Upper lobe of right lung (tissue), 1 donor: ENCODE data around the gene SOAT2. TPM values are rescaled to one million over a fixed set of nuclear protein-coding genes. Genes with fewer than 3 reads are reported as not detected.
A peak's percentile ranks its signal among the peaks of the same experiment; 100 is the strongest.
"Not testable (repeated sequence)": the region's sequence is repeated elsewhere in the genome, so short reads cannot be mapped to it uniquely, and the experiment has no call there.

Experiments used
- ATAC-seq: fragments of 200-7000 bp; cut with Tn5 transposase; one replicate; pipeline ENCODE4 v1.9.1; 2020; ENCODE audit warnings: mild to moderate bottlenecking, moderate library complexity
- DNase-seq: peaks from one replicate; pipeline ENCODE4 v3.0.0-alpha.2; 2020
- H3K27ac ChIP-seq: fragments of 200-600 bp; one replicate; pipeline ENCODE4 v1.8.0; 2022
- H3K27me3 ChIP-seq: fragments of 200-600 bp; one replicate; pipeline ENCODE4 v1.8.0; 2022; ENCODE audit warnings: mild to moderate bottlenecking
- H3K36me3 ChIP-seq: fragments of 200-600 bp; one replicate; pipeline ENCODE4 v1.8.0; 2022
- H3K4me1 ChIP-seq: fragments of 200-600 bp; one replicate; pipeline ENCODE4 v1.8.0; 2022
- H3K4me3 ChIP-seq: fragments of 200-600 bp; one replicate; pipeline ENCODE4 v1.8.0; 2022; ENCODE audit warnings: mild to moderate bottlenecking
- H3K9me3 ChIP-seq: fragments of 200-600 bp; one replicate; pipeline ENCODE4 v1.8.0; 2022
- intact Hi-C: fragments of 100-400 bp; cut with DNase I; formaldehyde crosslinking; loops from one replicate; pipeline ENCODE4 v1.11.0; 2022
- total RNA-seq: library from RNA; stranded (reverse); fragmentation: NEBNext Ultra II Directional; extraction: Animal tissue kit (Norgen Biotek cat#: 25700); gene quantifications from one replicate; pipeline ENCODE4 v1.2.1, GENCODE V29; 2021
- TF ChIP-seq, protein P1 (sequence below): fragments of 200-600 bp; IDR thresholded peaks from one replicate; pipeline ENCODE4 v1.8.0; 2022; ENCODE audit warnings: antibody characterized with exemption
- donor health status: DM: no; HTN: yes; CAD: no; lungs with severe emphysema.

The SOAT2 gene
- total RNA-seq, 1 donor from 2014 or later = not detected

DNA sequence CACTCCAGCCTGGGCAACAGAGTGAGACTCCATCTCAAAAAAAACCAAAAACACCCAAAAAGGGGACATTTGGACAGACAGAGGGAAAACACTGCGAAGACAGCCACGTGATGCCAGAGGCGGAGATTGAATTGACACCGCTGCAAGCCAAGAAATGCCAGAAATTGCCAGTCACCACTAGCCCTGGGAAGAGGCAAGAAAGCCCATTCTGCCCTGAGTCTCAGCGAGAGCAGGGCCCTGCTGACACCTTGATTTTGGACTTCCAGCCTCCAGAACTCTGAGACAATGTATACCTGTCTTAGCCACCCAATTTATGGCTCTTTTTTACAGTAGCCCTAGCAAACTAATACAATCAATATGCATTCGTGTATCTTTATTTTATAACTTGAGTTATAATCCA lies 13.2 kb upstream of the SOAT2 start:
- ATAC-seq (no peak), DNase-seq (no peak)
- intact Hi-C loops = no loop called here
- H3K4me1 ChIP-seq = no peaks in the 10 kb centered on the region
- TF ChIP-seq, protein P1, sequence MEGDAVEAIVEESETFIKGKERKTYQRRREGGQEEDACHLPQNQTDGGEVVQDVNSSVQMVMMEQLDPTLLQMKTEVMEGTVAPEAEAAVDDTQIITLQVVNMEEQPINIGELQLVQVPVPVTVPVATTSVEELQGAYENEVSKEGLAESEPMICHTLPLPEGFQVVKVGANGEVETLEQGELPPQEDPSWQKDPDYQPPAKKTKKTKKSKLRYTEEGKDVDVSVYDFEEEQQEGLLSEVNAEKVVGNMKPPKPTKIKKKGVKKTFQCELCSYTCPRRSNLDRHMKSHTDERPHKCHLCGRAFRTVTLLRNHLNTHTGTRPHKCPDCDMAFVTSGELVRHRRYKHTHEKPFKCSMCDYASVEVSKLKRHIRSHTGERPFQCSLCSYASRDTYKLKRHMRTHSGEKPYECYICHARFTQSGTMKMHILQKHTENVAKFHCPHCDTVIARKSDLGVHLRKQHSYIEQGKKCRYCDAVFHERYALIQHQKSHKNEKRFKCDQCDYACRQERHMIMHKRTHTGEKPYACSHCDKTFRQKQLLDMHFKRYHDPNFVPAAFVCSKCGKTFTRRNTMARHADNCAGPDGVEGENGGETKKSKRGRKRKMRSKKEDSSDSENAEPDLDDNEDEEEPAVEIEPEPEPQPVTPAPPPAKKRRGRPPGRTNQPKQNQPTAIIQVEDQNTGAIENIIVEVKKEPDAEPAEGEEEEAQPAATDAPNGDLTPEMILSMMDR = no peak
- no peak overlapping the region for H3K27ac ChIP-seq
- H3K9me3 ChIP-seq = no peaks in the 10 kb centered on the region
- no peak overlapping the region for H3K4me3 ChIP-seq
- H3K27me3 ChIP-seq = no peaks in the 10 kb centered on the region
- no peaks in the 10 kb centered on the region for H3K36me3 ChIP-seq

- ATAC-seq (no peak), DNase-seq (no peak)
- TF ChIP-seq, protein P1 = no peak
- H3K36me3 ChIP-seq = no peaks in the 10 kb centered on the region
- intact Hi-C loops = no loop called here
- no peak overlapping the region for H3K27ac ChIP-seq
- H3K9me3 ChIP-seq = no peaks in the 10 kb centered on the region
- no peaks in the 10 kb centered on the region for H3K4me1 ChIP-seq
- no peaks in the 10 kb centered on the region for H3K27me3 ChIP-seq
- H3K4me3 ChIP-seq = no peak overlapping the region
These were observed 12.7 kb upstream of the SOAT2 start for GRCh38 chr12:53090554-53090953.

DNA sequence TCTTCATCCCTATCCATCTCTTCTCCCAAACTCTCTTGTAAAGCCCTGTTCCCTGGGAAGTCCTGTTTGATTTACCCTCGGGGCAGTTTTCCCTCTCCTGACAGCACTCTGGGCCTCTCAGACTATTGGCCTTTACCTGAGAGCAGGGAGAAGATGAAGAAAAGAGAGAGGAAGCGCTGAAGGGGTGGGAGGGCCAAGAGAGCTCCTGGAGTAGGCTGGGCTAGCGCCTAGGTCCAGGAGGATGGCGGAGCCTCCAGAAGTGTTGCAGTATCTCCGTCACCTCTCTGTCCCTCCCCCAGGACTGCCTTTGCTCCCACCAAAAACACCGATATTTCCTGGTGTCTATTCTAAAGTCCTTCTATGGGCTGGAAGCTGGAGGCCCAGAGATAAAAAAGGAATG lies 11.5 kb upstream of the SOAT2 start:
- intact Hi-C loops = no loop called here
- H3K4me1 ChIP-seq = peaks cover 10% of the 10 kb centered on the region
- H3K27ac ChIP-seq = no peak overlapping the region
- no peaks in the 10 kb centered on the region for H3K9me3 ChIP-seq
- ATAC-seq = no peak
- DNase-seq = no peak
- no peak overlapping the region for H3K4me3 ChIP-seq
- TF ChIP-seq, protein P1 = no peak
- H3K36me3 ChIP-seq = no peaks in the 10 kb centered on the region
- H3K27me3 ChIP-seq = no peaks in the 10 kb centered on the region

DNA sequence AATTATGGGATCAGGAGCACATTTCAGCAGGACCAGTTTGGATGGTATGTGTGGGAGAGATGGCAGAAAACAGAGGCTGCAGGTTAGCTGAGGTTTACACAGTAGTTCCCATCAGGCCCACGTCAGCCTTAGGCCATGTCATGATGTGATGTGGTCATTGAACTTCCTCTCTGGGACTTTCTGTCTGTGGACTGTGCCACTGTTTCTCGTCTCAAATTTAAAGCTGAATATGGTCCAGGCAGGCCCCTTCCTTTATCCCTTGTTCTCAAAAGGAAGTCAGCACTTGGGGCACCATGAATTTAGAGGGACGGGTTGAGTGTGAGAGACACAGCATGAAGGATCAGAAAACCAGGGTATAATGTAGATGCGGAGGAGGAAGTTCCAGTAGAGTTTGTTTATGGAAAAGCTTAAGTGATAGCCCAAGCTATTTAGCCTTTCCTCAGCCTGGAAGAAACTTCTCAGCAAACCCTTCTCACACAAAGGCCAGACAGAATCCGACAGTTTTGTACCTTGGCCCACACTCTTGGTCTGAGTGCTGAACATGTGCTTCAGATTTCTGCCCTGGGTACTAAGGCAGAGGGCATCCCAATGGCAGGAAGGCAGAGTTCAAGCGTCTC lies 9.4 kb upstream of the SOAT2 start:
- Histone ChIP-seq H3K36me3 (no peaks in the 10 kb centered on the region), H3K27me3 (no peaks in the 10 kb centered on the region), H3K27ac (peak overlapping the region; percentile 30), H3K4me1 (peaks cover 30% of the 10 kb centered on the region), H3K9me3 (no peaks in the 10 kb centered on the region), H3K4me3 (no peak overlapping the region)
- TF ChIP-seq, protein P1 = no peak
- DNase-seq (no peak), ATAC-seq (peak; percentile 59)
- intact Hi-C loops = no loop called here

- H3K9me3 ChIP-seq = no peaks in the 10 kb centered on the region
- ATAC-seq = no peak
- peak overlapping the region; percentile 30 for H3K27ac ChIP-seq
- TF ChIP-seq, protein P1 = no peak
- no peak for DNase-seq
- H3K4me3 ChIP-seq = no peak overlapping the region
- peaks cover 35% of the 10 kb centered on the region for H3K4me1 ChIP-seq
- H3K27me3 ChIP-seq = no peaks in the 10 kb centered on the region
- intact Hi-C loops = no loop called here
- H3K36me3 ChIP-seq = no peaks in the 10 kb centered on the region
These were observed 8.9 kb upstream of the SOAT2 start for GRCh38 chr12:53094394-53094787.

DNA sequence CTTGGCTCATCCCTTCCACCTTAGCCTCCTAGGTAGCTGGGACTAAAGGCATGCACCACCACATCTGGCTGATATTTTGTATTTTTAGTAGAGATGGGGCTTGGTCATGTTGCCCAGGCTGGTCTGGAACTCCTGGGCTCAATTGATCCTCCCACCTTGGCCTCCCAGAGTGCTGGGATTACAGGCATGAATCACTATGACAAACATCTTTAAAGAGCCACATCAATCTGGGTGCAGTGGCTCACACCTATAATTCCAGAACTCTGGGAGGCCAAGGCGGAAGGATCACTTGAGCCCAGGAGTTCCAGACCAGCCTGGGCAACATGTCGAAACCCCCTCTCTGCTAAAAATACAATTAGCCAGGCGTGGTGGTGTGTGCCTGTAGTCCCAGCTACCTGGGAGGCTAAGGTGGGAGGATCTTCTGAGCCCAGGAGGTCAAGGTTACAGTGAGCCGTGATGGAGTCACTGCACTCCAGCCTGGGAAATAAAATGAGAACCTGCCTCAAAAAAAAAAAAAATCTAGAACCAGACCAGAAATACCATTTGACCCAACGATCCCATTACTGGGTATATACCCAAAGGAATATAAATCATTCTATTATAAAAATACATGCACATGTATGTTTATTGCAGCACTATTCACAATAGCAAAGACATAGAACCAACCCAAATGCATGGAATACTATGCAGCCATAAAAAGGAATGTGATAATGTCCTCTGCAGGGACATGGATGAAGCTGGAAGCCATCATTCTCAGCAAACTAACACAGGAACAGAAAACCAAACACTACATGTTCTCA lies 8.3 kb upstream of the SOAT2 start:
- DNase-seq, intact Hi-C loops, H3K27me3 ChIP-seq, H3K4me3 ChIP-seq, H3K36me3 ChIP-seq, ATAC-seq, H3K27ac ChIP-seq, H3K9me3 ChIP-seq: not testable (repeated sequence)
- H3K4me1 ChIP-seq = peaks cover 35% of the 10 kb centered on the region

- Histone ChIP-seq H3K4me1 (peaks cover 35% of the 10 kb centered on the region), H3K27ac (peak overlapping the region; percentile 36)
- H3K27me3 ChIP-seq, H3K4me3 ChIP-seq, DNase-seq, H3K9me3 ChIP-seq, H3K36me3 ChIP-seq, ATAC-seq, intact Hi-C loops: not testable (repeated sequence)
These were observed 7.7 kb upstream of the SOAT2 start for GRCh38 chr12:53095596-53095895.
